H1 (cell line): ENCODE results near the gene KCNN1. TPM values are rescaled to one million over a fixed set of nuclear protein-coding genes. Genes with fewer than 3 reads are reported as not detected.
"Not testable (repeated sequence)": the region's sequence is repeated elsewhere in the genome, so short reads cannot be mapped to it uniquely, and the experiment has no call there.

Source experiments
- CTCF ChIA-PET: fragments of 300-600 bp; sonication (Branson Sonifier 250); formaldehyde crosslinking; loops from one replicate; lab custom pipeline; 2021; ENCODE audit not compliant: partially characterized antibody; lab: Charles Lee
- POLR2A ChIA-PET: fragments of 300-600 bp; sonication (Branson Sonifier 250); formaldehyde crosslinking; loops from one replicate; lab custom pipeline; 2021; ENCODE audit warnings: inconsistent platforms; ENCODE audit not compliant: partially characterized antibody; lab: Charles Lee
- DNase-seq, 2 experiments: peaks; one replicate each; pipeline versions ENCODE4 v3.0.0 to v3.0.0-alpha.2; 2010 to 2022; ENCODE audit warnings: low spot score in 2 of 2, low read depth in 1 of 2, mixed read lengths in 1 of 2
- FAIRE-seq: peaks from 2 replicates; lab custom pipeline; 2011; peaks lifted over from hg19 to GRCh38; lab: Jason Lieb, UNC
- H2AFZ ChIP-seq: 2 replicates; pipeline ENCODE4 v1.8.1; 2012; ENCODE audit warnings: low read length, inconsistent platforms
- H2AK5ac ChIP-seq: 2 replicates; pipeline ENCODE4 v1.6.1; 2013; ENCODE audit warnings: low read depth, low read length
- H2BK120ac ChIP-seq: replicated peaks from 2 replicates; pipeline ENCODE3; 2013; ENCODE audit warnings: low read depth, low read length, inconsistent platforms
- H2BK12ac ChIP-seq: 2 replicates; pipeline ENCODE4 v1.6.1; 2013; ENCODE audit warnings: low read depth, low read length
- H2BK15ac ChIP-seq: 2 replicates; pipeline ENCODE4 v1.6.1; 2013; ENCODE audit warnings: low read length
- H2BK20ac ChIP-seq: 2 replicates; pipeline ENCODE4 v1.6.1; 2013; ENCODE audit warnings: low read length
- H2BK5ac ChIP-seq: 2 replicates; pipeline ENCODE4 v1.6.1; 2013; ENCODE audit warnings: low read depth, low read length
- H3K14ac ChIP-seq: 2 replicates; pipeline ENCODE4 v1.6.1; 2013; ENCODE audit warnings: inconsistent platforms; ENCODE audit not compliant: insufficient read length
- H3K18ac ChIP-seq: 2 replicates; pipeline ENCODE4 v1.6.1; 2013; ENCODE audit warnings: low read length; ENCODE audit errors: extremely low read depth
- H3K23ac ChIP-seq: 2 replicates; pipeline ENCODE4 v1.6.1; 2013; ENCODE audit warnings: inconsistent platforms; ENCODE audit not compliant: insufficient read length
- H3K23me2 ChIP-seq: 2 replicates; pipeline ENCODE4 v1.6.1; 2013; ENCODE audit warnings: low read depth, low read length
- H3K27ac ChIP-seq: 2 replicates; pipeline ENCODE4 v1.6.1; 2011; ENCODE audit warnings: low read depth, low read length, inconsistent platforms
- H3K27me3 ChIP-seq, 4 experiments: replicated peaks in 1 of 4; 1 replicate in 1 of 4; 2 replicates in 3 of 4; pipeline versions ENCODE4 v1.6.1 to v1.8.1; 2011 to 2013; ENCODE audit warnings: low read length in 3 of 4, mild to moderate bottlenecking in 3 of 4, inconsistent platforms in 2 of 4, mixed read lengths in 2 of 4, moderate library complexity in 1 of 4; ENCODE audit not compliant: control insufficient read depth in 3 of 4, insufficient read depth in 3 of 4; ENCODE audit errors: extremely low read depth in 1 of 4
- H3K36me3 ChIP-seq, 4 experiments: 2 replicates each; pipeline versions ENCODE4 v1.6.1 to v1.8.1; 2011 to 2013; ENCODE audit warnings: mild to moderate bottlenecking in 4 of 4, low read length in 3 of 4, moderate library complexity in 2 of 4, control low read depth in 1 of 4, inconsistent platforms in 1 of 4; ENCODE audit not compliant: insufficient read depth in 4 of 4, control insufficient read depth in 2 of 4
- H3K4ac ChIP-seq: replicated peaks from 2 replicates; pipeline ENCODE3; 2013; ENCODE audit warnings: low read length, low read depth, mixed read lengths, inconsistent platforms; ENCODE audit not compliant: insufficient read length
- H3K4me1 ChIP-seq, 4 experiments: replicated peaks in 1 of 4; 1 replicate in 1 of 4; 2 replicates in 3 of 4; pipeline versions ENCODE4 v1.6.1 to v1.8.1; 2011 to 2013; ENCODE audit warnings: low read length in 3 of 4, inconsistent platforms in 2 of 4, mixed read lengths in 1 of 4; ENCODE audit not compliant: insufficient read depth in 4 of 4, control insufficient read depth in 3 of 4
- H3K4me2 ChIP-seq, 2 experiments: 2 replicates each; pipeline versions ENCODE4 v1.6.1 to v1.8.1; 2011 to 2013; ENCODE audit warnings: low read depth in 2 of 2, low read length in 2 of 2, control low read depth in 1 of 2, inconsistent platforms in 1 of 2, mild to moderate bottlenecking in 1 of 2; ENCODE audit not compliant: insufficient read depth in 1 of 2
- H3K4me3 ChIP-seq, 4 experiments: fragments of 200-600, 300-600 bp in 1 of 4; sonication (generic), shearing (Covaris generic), sonication (Bioruptor Twin) in 1 of 4; 2 replicates each; pipeline versions ENCODE4 v1.5.1 to v1.8.1; 2011 to 2016; ENCODE audit warnings: low read length in 4 of 4, low read depth in 3 of 4, control low read depth in 2 of 4, inconsistent platforms in 2 of 4, mild to moderate bottlenecking in 2 of 4, mixed read lengths in 1 of 4, moderate library complexity in 1 of 4; ENCODE audit not compliant: insufficient read depth in 2 of 4; ENCODE audit errors: extremely low read depth in 1 of 4
- H3K56ac ChIP-seq: replicated peaks from 2 replicates; pipeline ENCODE3; 2013; ENCODE audit warnings: low read depth, mild to moderate bottlenecking, mixed read lengths, low read length, inconsistent platforms; ENCODE audit not compliant: insufficient read length
- H3K79me1 ChIP-seq: 2 replicates; pipeline ENCODE4 v1.6.1; 2013; ENCODE audit warnings: low read depth, low read length, control low read depth
- H3K79me2 ChIP-seq, 2 experiments: 2 replicates each; pipeline versions ENCODE4 v1.6.1 to v1.8.1; 2012 to 2013; ENCODE audit warnings: low read length in 2 of 2, mild to moderate bottlenecking in 2 of 2, inconsistent platforms in 1 of 2; ENCODE audit not compliant: insufficient read depth in 2 of 2, control insufficient read depth in 1 of 2
- H3K9ac ChIP-seq, 4 experiments: replicated peaks in 1 of 4; 1 replicate in 1 of 4; 2 replicates in 3 of 4; pipeline versions ENCODE4 v1.6.1 to v1.8.1; 2011 to 2013; ENCODE audit warnings: low read depth in 3 of 4, low read length in 3 of 4, control low read depth in 2 of 4, mild to moderate bottlenecking in 2 of 4, moderate library complexity in 2 of 4, inconsistent platforms in 1 of 4; ENCODE audit errors: extremely low read depth in 1 of 4
- H3K9me3 ChIP-seq, 2 experiments: 2 replicates each; pipeline versions ENCODE4 v1.6.1 to v1.8.1; 2012 to 2013; ENCODE audit warnings: mild to moderate bottlenecking in 2 of 2, moderate library complexity in 2 of 2, control low read depth in 1 of 2, inconsistent platforms in 1 of 2, low read depth in 1 of 2, low read length in 1 of 2, mixed read lengths in 1 of 2; ENCODE audit not compliant: insufficient read depth in 2 of 2
- H4K20me1 ChIP-seq, 2 experiments: replicated peaks in 1 of 2; 2 replicates each; pipeline versions ENCODE3 to v1.8.1; 2011 to 2013; ENCODE audit warnings: inconsistent platforms in 2 of 2, low read length in 2 of 2, mild to moderate bottlenecking in 1 of 2; ENCODE audit not compliant: insufficient read depth in 2 of 2, control insufficient read depth in 1 of 2
- H4K5ac ChIP-seq: 2 replicates; pipeline ENCODE4 v1.6.1; 2013; ENCODE audit warnings: low read length, low read depth, mixed read lengths, inconsistent platforms; ENCODE audit not compliant: insufficient read length
- H4K8ac ChIP-seq: 2 replicates; pipeline ENCODE4 v1.8.0; 2013; ENCODE audit warnings: mild to moderate bottlenecking, moderate library complexity, low read length, inconsistent platforms; ENCODE audit not compliant: insufficient read depth; ENCODE audit errors: extremely low read depth
- H4K91ac ChIP-seq: replicated peaks from 2 replicates; pipeline ENCODE3; 2013; ENCODE audit warnings: low read length, mixed read lengths, inconsistent platforms; ENCODE audit not compliant: insufficient read length
- GTF2F1 ChIP-seq: IDR thresholded peaks from 2 replicates; pipeline ENCODE4 v1.6.1; 2012; ENCODE audit warnings: low read depth, low read length, improper control_type of control experiment, borderline replicate concordance
- POLR2AphosphoS5 ChIP-seq: IDR thresholded peaks from 2 replicates; pipeline ENCODE4 v1.6.1; 2011; ENCODE audit warnings: low read depth, low read length
- SP4 ChIP-seq: IDR thresholded peaks from 2 replicates; pipeline ENCODE4 v1.6.1; 2012; ENCODE audit warnings: low read length, inconsistent platforms
- WGBS, 2 experiments: shearing (Covaris generic) in 1 of 2; methylation state at CpG; one replicate each; pipeline versions ENCODE4 v1.1.6 to v1.1.7; 2013 to 2015; ENCODE audit warnings: low lambda C conversion rate in 2 of 2, mixed read lengths in 2 of 2, inconsistent platforms in 1 of 2, low coverage in 1 of 2, missing lambda C conversion rate in 1 of 2; ENCODE audit not compliant: insufficient replicate concordance in 2 of 2, insufficient coverage in 1 of 2, insufficient read length in 1 of 2; ENCODE audit errors: extremely low coverage in 1 of 2, missing lambda C conversion rate in 1 of 2; 5-methylcytosine and 5-hydroxymethylcytosine counted together
- polyA plus RNA-seq, 7 experiments: library from polyadenylated mRNA; depleted of rRNA in 3 of 7; stranded (reverse) in 5 of 7; unstranded in 2 of 7; fragments of >200 nt in 5 of 7; fragments of 200-250 nt in 2 of 7; gene quantifications; 1 replicate in 5 of 7; 2 replicates in 1 of 7; 4 replicates in 1 of 7; pipeline versions ENCODE4 v1.2.1 to v1.2.3, GENCODE V29; 2011 to 2013; ENCODE audit warnings: missing spikeins in 2 of 7, mixed read lengths in 2 of 7
- total RNA-seq: library from RNA; stranded (reverse); fragmentation: NEBNext Ultra II Directional; extraction: Animal tissue kit (Norgen Biotek cat#: 25700); gene quantifications from 2 replicates; pipeline ENCODE4 v1.2.1, GENCODE V29; 2021

The KCNN1 gene
- total and polyA plus RNA-seq, 2 of the 8 experiments (the other 6 are each of a cell fraction or from before 2014, with no cell fraction given) = 11.0 to 12.5 TPM

- no peak for TF ChIP-seq GTF2F1
- TF ChIP-seq POLR2AphosphoS5 = no peak
- TF ChIP-seq SP4 = no peak
These were observed 62.9 kb downstream of the KCNN1 start (continued) for GRCh38 chr19:18029617-18030338.

GRCh38 chr19:18031401-18031800 lies 64.5 kb downstream of the KCNN1 start:
- not testable (repeated sequence) for H3K23me2 ChIP-seq, H3K79me1 ChIP-seq, H3K4ac ChIP-seq, H3K27ac ChIP-seq, H2BK12ac ChIP-seq, H4K20me1 ChIP-seq, H4K8ac ChIP-seq, H2BK20ac ChIP-seq, H3K4me2 ChIP-seq, H3K9ac ChIP-seq, H3K36me3 ChIP-seq, H3K9me3 ChIP-seq, H2AFZ ChIP-seq, H3K56ac ChIP-seq, H3K79me2 ChIP-seq, H3K23ac ChIP-seq, H4K91ac ChIP-seq, H3K27me3 ChIP-seq, H3K4me3 ChIP-seq, DNase-seq, H3K4me1 ChIP-seq, H2BK120ac ChIP-seq, FAIRE-seq, H3K18ac ChIP-seq, H3K14ac ChIP-seq, H2BK5ac ChIP-seq, H4K5ac ChIP-seq, H2BK15ac ChIP-seq
- POLR2A ChIA-PET = interaction anchor here (1.3 kb wide), 1 partner anchor 8 kb away, joined by 4 read pairs; no protein-coding TSS in a partner anchor
- CTCF ChIA-PET = interaction anchor here (1.2 to 1.4 kb wide), 2 partner anchors 8 to 14 kb away, joined by 3 to 5 read pairs; no protein-coding TSS in a partner anchor
- 74% methylated on average over 5 of the region's 5 CpGs; no CpG with 5 or more reads in 1 of the 2 experiments for WGBS, 2 experiments
- 0 out of 2 replicates have a peak overlapping the region, but pooled peaks have one; percentile 24 for H2AK5ac ChIP-seq
